Ectodermal cell (in vitro differentiated cells): ENCODE results near the gene STAC.
"Not testable (repeated sequence)": the region's sequence is repeated elsewhere in the genome, so short reads cannot be mapped to it uniquely, and the experiment has no call there.

Source experiments
- H3K27ac ChIP-seq: 2 replicates; pipeline ENCODE4 v1.7.0; 2013; ENCODE audit warnings: mild to moderate bottlenecking, low read depth, low read length; ENCODE audit not compliant: insufficient read depth, poor library complexity, severe bottlenecking
- H3K27me3 ChIP-seq: 2 replicates; pipeline ENCODE4 v1.7.0; 2013; ENCODE audit warnings: mild to moderate bottlenecking, low read length; ENCODE audit not compliant: insufficient read depth, control insufficient read depth, poor library complexity, severe bottlenecking
- H3K36me3 ChIP-seq: one replicate; pipeline ENCODE4 v1.7.0; 2013; ENCODE audit warnings: low read length; ENCODE audit not compliant: control insufficient read depth, insufficient read depth
- H3K4me1 ChIP-seq: one replicate; pipeline ENCODE4 v1.7.0; 2013; ENCODE audit warnings: low read length; ENCODE audit not compliant: control insufficient read depth, insufficient read depth
- H3K4me3 ChIP-seq: 2 replicates; pipeline ENCODE4 v1.7.0; 2013; ENCODE audit warnings: low read depth, low read length, control low read depth; ENCODE audit not compliant: insufficient read depth
- H3K9me3 ChIP-seq: 2 replicates; pipeline ENCODE4 v1.7.0; 2013; ENCODE audit warnings: mild to moderate bottlenecking, low read length, moderate library complexity; ENCODE audit not compliant: control insufficient read depth
- WGBS, 2 experiments: methylation state at CpG; one replicate each; pipeline ENCODE4 v1.1.7; 2013; ENCODE audit warnings: missing lambda C conversion rate in 2 of 2; 5-methylcytosine and 5-hydroxymethylcytosine counted together

STAC gene

DNA sequence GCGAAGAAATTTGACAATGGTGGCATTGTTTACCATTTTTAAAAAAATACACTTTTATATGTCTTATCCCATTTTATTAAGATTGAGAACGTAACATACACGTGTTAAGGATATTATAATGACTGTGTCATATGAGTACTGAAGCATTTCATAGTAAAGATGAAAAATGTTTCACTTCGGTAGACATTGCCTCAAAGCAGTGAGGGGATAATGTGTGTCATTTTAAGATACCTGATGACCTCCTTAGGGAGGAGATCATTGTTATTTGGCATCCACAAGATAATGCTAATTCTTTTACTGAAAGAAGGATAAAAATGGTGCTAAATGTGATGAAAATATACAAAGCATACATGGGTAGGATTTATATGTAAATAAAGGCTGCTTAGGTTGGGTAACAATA, 107.3 kb downstream of the STAC start:
- WGBS, 2 experiments, result 95 to 96% methylated on average over 3 to 4 of the region's 4 CpGs
- no peaks in the 10 kb centered on the region for H3K27me3 ChIP-seq

GRCh38 chr3:36488077-36488789, 107.9 kb downstream of the STAC start:
- no peaks in the 10 kb centered on the region for H3K27me3 ChIP-seq
- no peaks in the 10 kb centered on the region for H3K9me3 ChIP-seq
- no peaks in the 10 kb centered on the region for H3K36me3 ChIP-seq
- H3K4me1 ChIP-seq, result no peaks in the 10 kb centered on the region
- no peak overlapping the region for H3K27ac ChIP-seq
- 90 to 96% methylated on average over 6 of the region's 6 CpGs for WGBS, 2 experiments
- H3K4me3 ChIP-seq, result no peak overlapping the region

More for the DNA sequence above, 107.3 kb downstream of the STAC start:
- Histone ChIP-seq H3K4me1 (no peaks in the 10 kb centered on the region), H3K4me3 (no peak overlapping the region), H3K27ac (no peak overlapping the region), H3K9me3 (no peaks in the 10 kb centered on the region), H3K36me3 (no peaks in the 10 kb centered on the region)

DNA sequence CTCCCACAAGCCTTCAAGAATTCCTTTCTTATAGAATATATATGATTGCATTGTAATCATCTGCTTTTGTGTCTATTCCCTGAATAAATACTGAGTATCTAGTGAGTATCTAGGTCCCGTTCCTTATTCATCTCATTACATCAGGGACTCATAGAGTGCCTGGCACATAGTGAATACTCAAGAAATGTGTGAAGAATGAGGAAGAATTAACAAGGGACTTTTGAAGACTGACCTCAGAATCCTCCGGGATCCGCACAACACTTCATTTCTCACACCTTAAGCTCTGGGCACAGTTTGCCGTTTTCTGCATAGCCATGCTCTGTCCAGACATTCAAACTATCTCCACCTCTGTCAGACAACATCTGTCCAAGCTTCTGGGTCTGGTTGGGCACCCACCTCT, 108.8 kb downstream of the STAC start:
- no peaks in the 10 kb centered on the region for H3K9me3 ChIP-seq

DNA sequence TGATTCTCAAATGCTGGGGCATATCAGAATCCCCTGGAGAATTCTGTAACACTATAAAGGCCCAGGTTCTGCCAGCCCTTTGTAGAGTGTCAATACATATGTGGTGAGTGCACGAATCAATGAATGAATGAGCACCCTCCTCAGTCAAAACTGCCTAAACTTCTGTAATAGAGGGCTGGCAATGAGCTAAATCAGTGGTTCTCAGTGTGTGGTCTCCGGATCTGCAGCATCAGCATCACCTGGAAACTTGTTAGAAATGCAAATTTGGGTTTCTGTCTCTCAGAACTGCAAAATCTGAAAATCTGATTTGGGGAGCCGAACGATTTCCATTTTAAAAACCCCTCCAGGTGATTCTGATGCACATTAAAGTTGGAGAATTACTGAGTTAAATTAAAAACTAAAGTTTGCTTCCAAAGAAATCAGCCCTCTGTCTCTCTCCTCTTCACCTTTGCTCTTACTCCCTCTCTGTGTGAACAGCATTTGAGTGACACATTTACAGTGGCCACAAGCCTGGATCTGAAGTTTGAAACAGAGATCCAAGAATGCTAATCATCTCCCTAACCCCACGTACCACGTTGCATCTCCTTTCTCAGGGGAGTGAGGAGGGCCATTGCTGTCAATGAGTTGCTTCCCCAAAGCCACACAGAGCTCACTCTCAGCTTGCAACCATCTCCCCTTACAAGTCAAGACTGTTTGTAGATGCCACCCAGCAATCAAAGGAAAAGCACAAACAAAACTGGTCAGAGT, 109.5 kb downstream of the STAC start:
- H3K27ac ChIP-seq, result no peak overlapping the region
- no peaks in the 10 kb centered on the region for H3K4me1 ChIP-seq
- H3K4me3 ChIP-seq, result no peak overlapping the region
- H3K36me3 ChIP-seq, result no peaks in the 10 kb centered on the region
- H3K9me3 ChIP-seq, result no peaks in the 10 kb centered on the region
- no peaks in the 10 kb centered on the region for H3K27me3 ChIP-seq
- WGBS, 2 experiments, result 84 to 89% methylated on average over 6 of the region's 6 CpGs

More for the DNA sequence above, 108.8 kb downstream of the STAC start:
- WGBS, 2 experiments, result 94 to 97% methylated on average over 3 to 4 of the region's 4 CpGs
- Histone ChIP-seq H3K4me3 (no peak overlapping the region), H3K36me3 (no peaks in the 10 kb centered on the region), H3K27me3 (no peaks in the 10 kb centered on the region), H3K4me1 (no peaks in the 10 kb centered on the region), H3K27ac (no peak overlapping the region)

DNA sequence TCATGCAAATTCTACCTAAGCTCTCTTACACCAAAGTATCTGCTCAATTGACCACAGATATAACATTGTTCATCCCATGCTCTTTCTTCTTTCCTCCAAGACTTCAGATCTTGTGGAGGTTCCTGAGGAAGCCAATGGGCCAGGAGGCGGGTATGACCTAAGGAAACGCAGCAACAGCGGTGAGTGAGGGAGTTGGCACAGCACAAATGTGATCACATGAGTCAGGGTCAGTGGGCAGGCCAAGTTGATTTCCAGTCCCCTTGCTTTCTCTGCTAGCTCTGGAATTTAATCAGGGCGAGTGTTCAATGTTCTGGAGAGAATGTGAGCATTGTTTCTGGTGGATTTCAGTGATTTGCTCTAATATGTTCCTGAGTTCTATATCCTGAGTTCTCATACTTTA, 112.7 kb downstream of the STAC start:
- Histone ChIP-seq H3K4me3 (no peak overlapping the region), H3K27me3 (no peaks in the 10 kb centered on the region), H3K36me3 (no peaks in the 10 kb centered on the region), H3K27ac (no peak overlapping the region), H3K4me1 (no peaks in the 10 kb centered on the region), H3K9me3 (no peaks in the 10 kb centered on the region)
- WGBS, 2 experiments, result 91 to 95% methylated on average over 4 of the region's 4 CpGs

DNA sequence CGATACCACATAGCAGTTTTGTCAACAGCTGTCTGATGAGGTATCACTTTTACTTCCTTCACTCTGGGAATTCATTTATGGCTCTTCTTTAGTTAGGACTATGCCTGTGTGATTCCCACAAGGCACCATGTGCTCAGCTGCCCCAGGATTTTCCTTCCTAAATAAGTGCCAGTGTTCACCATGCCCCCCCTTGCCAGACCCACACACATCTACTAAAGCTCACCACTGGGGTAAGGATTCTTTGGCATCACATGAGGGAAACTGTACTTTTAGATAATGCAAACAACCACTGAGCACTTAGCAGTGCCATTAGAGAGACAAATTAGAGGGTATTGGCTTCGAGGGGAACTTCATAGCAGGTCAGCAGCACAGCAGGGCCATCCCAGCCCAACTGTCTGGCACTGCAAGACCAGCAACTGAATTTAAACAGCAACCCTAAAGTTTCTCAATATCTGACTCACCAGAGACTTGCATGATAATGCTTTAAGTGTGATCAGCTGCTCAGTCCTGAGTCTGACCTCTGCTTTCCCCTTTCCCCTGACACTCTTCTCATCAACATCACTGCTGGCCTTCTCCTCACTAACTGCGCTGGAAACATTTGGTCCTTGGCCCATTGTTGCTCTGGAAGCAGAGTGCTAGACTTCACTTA, 114.3 kb downstream of the STAC start:
- Histone ChIP-seq H3K9me3 (no peaks in the 10 kb centered on the region), H3K27ac (no peak overlapping the region), H3K4me1 (no peaks in the 10 kb centered on the region), H3K27me3 (no peaks in the 10 kb centered on the region), H3K36me3 (no peaks in the 10 kb centered on the region), H3K4me3 (no peak overlapping the region)
- WGBS, 2 experiments, result 92 to 94% methylated on average over 3 of the region's 3 CpGs

GRCh38 chr3:36496684-36497633, 116.7 kb downstream of the STAC start:
- 94 to 98% methylated on average over 2 of the region's 2 CpGs for WGBS, 2 experiments
- Histone ChIP-seq H3K27ac (no peak overlapping the region), H3K27me3 (no peaks in the 10 kb centered on the region), H3K36me3 (no peaks in the 10 kb centered on the region), H3K9me3 (no peaks in the 10 kb centered on the region), H3K4me3 (no peak overlapping the region), H3K4me1 (no peaks in the 10 kb centered on the region)

DNA sequence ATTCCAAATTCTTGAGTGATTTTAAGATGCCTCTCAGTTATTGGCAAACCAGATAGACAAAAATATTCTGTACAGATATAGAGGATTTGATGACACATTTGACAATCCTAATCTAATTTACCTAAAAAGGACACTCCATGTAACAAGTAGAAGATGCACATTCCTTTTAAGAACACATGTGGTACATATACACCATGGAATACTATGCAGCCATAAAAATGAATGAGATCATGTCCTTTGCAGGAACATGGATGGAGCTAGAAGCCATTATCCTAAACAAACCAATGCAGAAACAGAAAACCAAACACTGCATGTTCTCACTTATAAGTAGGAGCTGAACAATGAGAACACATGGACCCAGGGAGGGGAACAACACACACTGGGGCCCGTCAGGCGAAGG, 119.7 kb downstream of the STAC start:
- not testable (repeated sequence) for H3K4me3 ChIP-seq, H3K27ac ChIP-seq, H3K27me3 ChIP-seq, H3K9me3 ChIP-seq, H3K36me3 ChIP-seq, H3K4me1 ChIP-seq
- WGBS, 2 experiments, result 72 to 94% methylated on average over 2 of the region's 2 CpGs

- 100% methylated on average over 1 of the region's 1 CpG for WGBS, 2 experiments
- H3K4me1 ChIP-seq, result no peaks in the 10 kb centered on the region
- H3K27me3 ChIP-seq, result no peaks in the 10 kb centered on the region
- no peak overlapping the region for H3K4me3 ChIP-seq
- no peaks in the 10 kb centered on the region for H3K9me3 ChIP-seq
- H3K27ac ChIP-seq, result no peak overlapping the region
- peaks cover 4% of the 10 kb centered on the region for H3K36me3 ChIP-seq
Measured at GRCh38 chr3:36501616-36502015, 121.3 kb downstream of the STAC start.
